Measurements from ENCODE around the gene RAB28. TPM values are rescaled to one million over a fixed set of nuclear protein-coding genes. Genes with fewer than 3 reads are reported as not detected.

RAB28 gene
- total and polyA plus RNA-seq, 9 of the 15 experiments (the other 6 are each of a cell fraction or from before 2014, with no cell fraction given), result 6.7 to 40.4 (median 23.0) TPM

DNA sequence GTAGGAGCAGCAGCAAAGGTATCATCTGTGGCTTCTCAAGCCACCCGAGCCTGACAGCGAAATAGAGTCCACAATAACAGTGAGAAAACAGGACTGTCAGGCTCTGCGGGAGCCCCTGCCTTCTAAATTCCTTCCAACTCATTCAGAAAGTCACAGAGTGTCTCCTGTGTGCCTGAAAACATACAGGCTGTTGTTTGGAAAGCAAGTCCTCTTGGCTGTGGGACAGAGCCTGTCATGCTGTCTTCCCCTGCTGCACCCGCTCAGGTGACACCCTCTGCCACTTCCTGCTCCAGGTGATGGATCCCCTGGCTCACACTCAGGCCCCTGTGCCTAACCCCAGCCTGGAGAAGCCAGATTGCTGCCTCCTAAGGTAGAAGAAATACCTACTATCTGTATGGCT lies 152.3 kb downstream of the RAB28 start:
- BruUV-seq (replicated peaks), result no TSS peak
- H3K4me3 ChIP-seq, result no peak overlapping the region
- H3K36me3 ChIP-seq (ENCODE audit: control insufficient read depth, insufficient read depth, low read length), result no peaks in the 10 kb centered on the region
- POLR2A ChIA-PET, result no interaction called here
- no peak overlapping the region for H3K4me2 ChIP-seq (ENCODE audit: insufficient read depth, low read length)
- H3K9ac ChIP-seq (ENCODE audit: insufficient read depth in 1 of 2, low read depth in 2 of 2, low read length in 2 of 2), result no peak overlapping the region
- DNase-seq (ENCODE audit: extremely low read depth in 1 of 4, low spot score in 3 of 4) (no peak), FAIRE-seq (no peak), ATAC-seq (no peak)
- in situ Hi-C loops (cut with MboI), result no loop called here
- H3K27ac ChIP-seq (ENCODE audit: extremely low read depth, low read depth, low read length), result no peak overlapping the region
- WGBS (ENCODE audit: insufficient coverage, low coverage, missing lambda C conversion rate), result 49% methylated on average over 4 of the region's 4 CpGs
- intact Hi-C loops (cut with micrococcal nuclease), result no loop called here
- H3K79me2 ChIP-seq (ENCODE audit: control insufficient read depth, insufficient read depth, low read length), result no peaks in the 10 kb centered on the region
- H3K27me3 ChIP-seq (ENCODE audit: control insufficient read depth in 2 of 2, insufficient read depth in 2 of 2, low read length in 2 of 2), result no peaks in the 10 kb centered on the region
- H3K9me3 ChIP-seq (replicated peaks; ENCODE audit: control insufficient read depth, insufficient read depth, low read depth, low read length), result no peaks in the 10 kb centered on the region
- no peaks in the 10 kb centered on the region for H3K4me1 ChIP-seq (replicated peaks in 1 of 2; ENCODE audit: control insufficient read depth in 2 of 2, insufficient read depth in 2 of 2, low read length in 2 of 2)
- CTCF ChIA-PET (ENCODE audit: low intra/inter-chr PET ratio), result no interaction called here
- H4K20me1 ChIP-seq (replicated peaks; ENCODE audit: control insufficient read depth, insufficient read depth, low read length), result no peaks in the 10 kb centered on the region
- H2AFZ ChIP-seq (ENCODE audit: low read depth, low read length), result no peak overlapping the region
- H3K9me1 ChIP-seq (ENCODE audit: control insufficient read depth, insufficient read depth, low read length), result no peaks in the 10 kb centered on the region
- TF ChIP-seq ASH1L (IDR thresholded peaks at IDR 0.05; ENCODE audit: borderline replicate concordance, low read depth, partially characterized antibody) (no peak), RB1 (IDR thresholded peaks at IDR 0.05; ENCODE audit: low read depth) (no peak), SIN3A (IDR thresholded peaks at IDR 0.05; ENCODE audit: borderline replicate concordance in 2 of 2, control insufficient read depth in 1 of 2, low read depth in 2 of 2, low read length in 2 of 2) (no peak), POLR2B (IDR thresholded peaks at IDR 0.05; ENCODE audit: low read depth, partially characterized antibody) (no peak), GATA2 (CRISPR knock-in tag; IDR thresholded peaks at IDR 0.05) (no peak), TRIM25 (IDR thresholded peaks at IDR 0.05; ENCODE audit: borderline replicate concordance) (no peak), STAT5B (CRISPR knock-in tag; IDR thresholded peaks at IDR 0.05) (no peak), GABPB1 (CRISPR knock-in tag; IDR thresholded peaks at IDR 0.05) (no peak), HNRNPL (IDR thresholded peaks at IDR 0.05; ENCODE audit: low read depth, low read length) (no peak), ZNF717 (CRISPR knock-in tag; IDR thresholded peaks at IDR 0.05) (no peak), CTCF (IDR thresholded peaks at IDR 0.05 in 2 of 3, conservative IDR thresholded peaks at IDR 0.05 in 1 of 3; ENCODE audit: insufficient read depth in 2 of 3, low read depth in 1 of 3, low read length in 3 of 3) (no peak)
- TF ChIP-seq, protein P1, sequence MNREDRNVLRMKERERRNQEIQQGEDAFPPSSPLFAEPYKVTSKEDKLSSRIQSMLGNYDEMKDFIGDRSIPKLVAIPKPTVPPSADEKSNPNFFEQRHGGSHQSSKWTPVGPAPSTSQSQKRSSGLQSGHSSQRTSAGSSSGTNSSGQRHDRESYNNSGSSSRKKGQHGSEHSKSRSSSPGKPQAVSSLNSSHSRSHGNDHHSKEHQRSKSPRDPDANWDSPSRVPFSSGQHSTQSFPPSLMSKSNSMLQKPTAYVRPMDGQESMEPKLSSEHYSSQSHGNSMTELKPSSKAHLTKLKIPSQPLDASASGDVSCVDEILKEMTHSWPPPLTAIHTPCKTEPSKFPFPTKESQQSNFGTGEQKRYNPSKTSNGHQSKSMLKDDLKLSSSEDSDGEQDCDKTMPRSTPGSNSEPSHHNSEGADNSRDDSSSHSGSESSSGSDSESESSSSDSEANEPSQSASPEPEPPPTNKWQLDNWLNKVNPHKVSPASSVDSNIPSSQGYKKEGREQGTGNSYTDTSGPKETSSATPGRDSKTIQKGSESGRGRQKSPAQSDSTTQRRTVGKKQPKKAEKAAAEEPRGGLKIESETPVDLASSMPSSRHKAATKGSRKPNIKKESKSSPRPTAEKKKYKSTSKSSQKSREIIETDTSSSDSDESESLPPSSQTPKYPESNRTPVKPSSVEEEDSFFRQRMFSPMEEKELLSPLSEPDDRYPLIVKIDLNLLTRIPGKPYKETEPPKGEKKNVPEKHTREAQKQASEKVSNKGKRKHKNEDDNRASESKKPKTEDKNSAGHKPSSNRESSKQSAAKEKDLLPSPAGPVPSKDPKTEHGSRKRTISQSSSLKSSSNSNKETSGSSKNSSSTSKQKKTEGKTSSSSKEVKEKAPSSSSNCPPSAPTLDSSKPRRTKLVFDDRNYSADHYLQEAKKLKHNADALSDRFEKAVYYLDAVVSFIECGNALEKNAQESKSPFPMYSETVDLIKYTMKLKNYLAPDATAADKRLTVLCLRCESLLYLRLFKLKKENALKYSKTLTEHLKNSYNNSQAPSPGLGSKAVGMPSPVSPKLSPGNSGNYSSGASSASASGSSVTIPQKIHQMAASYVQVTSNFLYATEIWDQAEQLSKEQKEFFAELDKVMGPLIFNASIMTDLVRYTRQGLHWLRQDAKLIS (CRISPR knock-in tag; IDR thresholded peaks at IDR 0.05), result no peak
- TF ChIP-seq, protein P2, sequence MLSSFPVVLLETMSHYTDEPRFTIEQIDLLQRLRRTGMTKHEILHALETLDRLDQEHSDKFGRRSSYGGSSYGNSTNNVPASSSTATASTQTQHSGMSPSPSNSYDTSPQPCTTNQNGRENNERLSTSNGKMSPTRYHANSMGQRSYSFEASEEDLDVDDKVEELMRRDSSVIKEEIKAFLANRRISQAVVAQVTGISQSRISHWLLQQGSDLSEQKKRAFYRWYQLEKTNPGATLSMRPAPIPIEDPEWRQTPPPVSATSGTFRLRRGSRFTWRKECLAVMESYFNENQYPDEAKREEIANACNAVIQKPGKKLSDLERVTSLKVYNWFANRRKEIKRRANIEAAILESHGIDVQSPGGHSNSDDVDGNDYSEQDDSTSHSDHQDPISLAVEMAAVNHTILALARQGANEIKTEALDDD (IDR thresholded peaks at IDR 0.05), result no peak
